ENCODE data around the gene MYO1E.

DNA sequence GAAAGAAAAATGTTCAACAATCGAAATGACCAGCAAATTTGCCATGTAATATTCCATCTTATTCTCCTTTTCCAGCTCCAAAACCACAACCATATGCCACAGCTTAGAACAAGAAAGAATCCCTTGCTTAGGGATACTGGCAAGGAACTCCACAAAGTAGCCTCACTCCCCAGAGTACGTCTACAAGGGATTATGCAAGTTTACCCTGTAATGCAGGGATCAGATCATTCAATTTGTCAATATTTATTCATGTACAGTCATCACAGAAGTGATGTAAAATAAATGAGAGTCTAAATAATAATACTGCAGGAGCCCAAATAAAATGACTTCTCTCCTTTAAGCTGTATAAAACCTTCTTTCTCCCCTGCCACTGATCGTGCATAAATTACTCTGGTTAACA lies 23.5 kb upstream of the MYO1E start:
- TF ChIP-seq EP300 (IDR thresholded peaks at IDR 0.05) (no peak), POLR2A (IDR thresholded peaks at IDR 0.05) (no peak)
- TF ChIP-seq, protein P1, sequence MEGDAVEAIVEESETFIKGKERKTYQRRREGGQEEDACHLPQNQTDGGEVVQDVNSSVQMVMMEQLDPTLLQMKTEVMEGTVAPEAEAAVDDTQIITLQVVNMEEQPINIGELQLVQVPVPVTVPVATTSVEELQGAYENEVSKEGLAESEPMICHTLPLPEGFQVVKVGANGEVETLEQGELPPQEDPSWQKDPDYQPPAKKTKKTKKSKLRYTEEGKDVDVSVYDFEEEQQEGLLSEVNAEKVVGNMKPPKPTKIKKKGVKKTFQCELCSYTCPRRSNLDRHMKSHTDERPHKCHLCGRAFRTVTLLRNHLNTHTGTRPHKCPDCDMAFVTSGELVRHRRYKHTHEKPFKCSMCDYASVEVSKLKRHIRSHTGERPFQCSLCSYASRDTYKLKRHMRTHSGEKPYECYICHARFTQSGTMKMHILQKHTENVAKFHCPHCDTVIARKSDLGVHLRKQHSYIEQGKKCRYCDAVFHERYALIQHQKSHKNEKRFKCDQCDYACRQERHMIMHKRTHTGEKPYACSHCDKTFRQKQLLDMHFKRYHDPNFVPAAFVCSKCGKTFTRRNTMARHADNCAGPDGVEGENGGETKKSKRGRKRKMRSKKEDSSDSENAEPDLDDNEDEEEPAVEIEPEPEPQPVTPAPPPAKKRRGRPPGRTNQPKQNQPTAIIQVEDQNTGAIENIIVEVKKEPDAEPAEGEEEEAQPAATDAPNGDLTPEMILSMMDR (IDR thresholded peaks at IDR 0.05), result no peak
